Measurements from ENCODE around the gene KCNMA1.

KCNMA1 gene

DNA sequence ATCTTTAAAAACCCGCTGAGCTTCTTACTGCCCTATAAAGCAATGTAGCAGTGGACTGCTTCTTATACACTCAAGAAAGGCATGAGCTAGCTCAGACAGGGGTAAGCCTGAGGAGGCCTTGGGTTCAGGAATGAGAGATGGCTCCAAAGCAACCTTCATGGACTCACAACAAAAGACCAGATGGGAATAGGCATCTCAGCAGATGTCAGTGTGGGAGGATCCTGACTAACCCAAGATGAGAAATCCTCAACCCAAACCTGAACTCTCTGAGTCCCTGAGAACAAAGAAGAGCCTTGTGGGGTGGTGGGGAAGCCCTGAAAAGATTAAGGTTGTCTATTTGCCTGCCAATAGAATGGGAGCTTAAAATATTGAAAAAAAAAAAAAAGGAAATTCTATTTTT is 807.4 kb downstream of the KCNMA1 start:
- TF ChIP-seq FOXM1 (IDR thresholded peaks at IDR 0.05; ENCODE audit: borderline replicate concordance, low read depth) (no peak), TCF12 (IDR thresholded peaks at IDR 0.05; ENCODE audit: low read depth) (no peak), EGR1 (IDR thresholded peaks at IDR 0.05) (no peak), TEAD4 (IDR thresholded peaks at IDR 0.05) (no peak), TAF1 (IDR thresholded peaks at IDR 0.05; ENCODE audit: low read depth) (no peak), ZBTB7A (IDR thresholded peaks at IDR 0.05; ENCODE audit: low read depth) (no peak), CREB1 (IDR thresholded peaks at IDR 0.05; ENCODE audit: low read depth) (no peak), YY1 (IDR thresholded peaks at IDR 0.05; ENCODE audit: low read depth) (no peak), CEBPB (IDR thresholded peaks at IDR 0.05) (no peak), NFIC (IDR thresholded peaks at IDR 0.05) (no peak)
- TF ChIP-seq, protein P1, sequence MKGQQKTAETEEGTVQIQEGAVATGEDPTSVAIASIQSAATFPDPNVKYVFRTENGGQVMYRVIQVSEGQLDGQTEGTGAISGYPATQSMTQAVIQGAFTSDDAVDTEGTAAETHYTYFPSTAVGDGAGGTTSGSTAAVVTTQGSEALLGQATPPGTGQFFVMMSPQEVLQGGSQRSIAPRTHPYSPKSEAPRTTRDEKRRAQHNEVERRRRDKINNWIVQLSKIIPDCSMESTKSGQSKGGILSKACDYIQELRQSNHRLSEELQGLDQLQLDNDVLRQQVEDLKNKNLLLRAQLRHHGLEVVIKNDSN (IDR thresholded peaks at IDR 0.05) = no peak

DNA sequence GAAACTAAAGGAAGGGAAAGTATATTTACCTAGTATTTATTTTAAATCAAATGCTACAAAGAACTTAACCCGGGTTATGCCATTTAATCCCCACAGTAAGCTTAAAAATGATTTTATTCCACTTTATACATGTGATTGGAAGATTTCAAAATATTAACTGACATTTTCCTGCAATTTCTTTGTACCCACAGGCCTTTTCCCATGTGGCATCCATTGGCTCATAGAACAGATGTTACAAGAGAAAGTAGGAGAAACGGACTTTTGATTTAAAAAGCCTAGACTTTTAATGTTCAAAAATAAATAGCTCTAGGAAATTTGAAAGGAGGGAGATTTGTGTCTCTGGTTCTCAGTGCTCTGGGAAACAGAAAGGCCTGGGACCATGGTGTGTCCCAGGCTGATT is 807.9 kb downstream of the KCNMA1 start:
- TF ChIP-seq TCF12 (IDR thresholded peaks at IDR 0.05; ENCODE audit: low read depth) (no peak), RAD21 (IDR thresholded peaks at IDR 0.05; ENCODE audit: low read depth) (no peak), TEAD4 (IDR thresholded peaks at IDR 0.05) (no peak), FOXM1 (IDR thresholded peaks at IDR 0.05; ENCODE audit: borderline replicate concordance, low read depth) (no peak), CEBPB (IDR thresholded peaks at IDR 0.05) (no peak), NFIC (IDR thresholded peaks at IDR 0.05) (no peak), ZBTB7A (IDR thresholded peaks at IDR 0.05; ENCODE audit: low read depth) (no peak), EGR1 (IDR thresholded peaks at IDR 0.05) (no peak), TAF1 (IDR thresholded peaks at IDR 0.05; ENCODE audit: low read depth) (no peak), EP300 (IDR thresholded peaks at IDR 0.05; ENCODE audit: borderline replicate concordance) (no peak), YY1 (IDR thresholded peaks at IDR 0.05; ENCODE audit: low read depth) (no peak), CREB1 (IDR thresholded peaks at IDR 0.05; ENCODE audit: low read depth) (no peak)
- TF ChIP-seq, protein P2, sequence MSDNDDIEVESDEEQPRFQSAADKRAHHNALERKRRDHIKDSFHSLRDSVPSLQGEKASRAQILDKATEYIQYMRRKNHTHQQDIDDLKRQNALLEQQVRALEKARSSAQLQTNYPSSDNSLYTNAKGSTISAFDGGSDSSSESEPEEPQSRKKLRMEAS (IDR thresholded peaks at IDR 0.05) = no peak
- TF ChIP-seq, protein P3, sequence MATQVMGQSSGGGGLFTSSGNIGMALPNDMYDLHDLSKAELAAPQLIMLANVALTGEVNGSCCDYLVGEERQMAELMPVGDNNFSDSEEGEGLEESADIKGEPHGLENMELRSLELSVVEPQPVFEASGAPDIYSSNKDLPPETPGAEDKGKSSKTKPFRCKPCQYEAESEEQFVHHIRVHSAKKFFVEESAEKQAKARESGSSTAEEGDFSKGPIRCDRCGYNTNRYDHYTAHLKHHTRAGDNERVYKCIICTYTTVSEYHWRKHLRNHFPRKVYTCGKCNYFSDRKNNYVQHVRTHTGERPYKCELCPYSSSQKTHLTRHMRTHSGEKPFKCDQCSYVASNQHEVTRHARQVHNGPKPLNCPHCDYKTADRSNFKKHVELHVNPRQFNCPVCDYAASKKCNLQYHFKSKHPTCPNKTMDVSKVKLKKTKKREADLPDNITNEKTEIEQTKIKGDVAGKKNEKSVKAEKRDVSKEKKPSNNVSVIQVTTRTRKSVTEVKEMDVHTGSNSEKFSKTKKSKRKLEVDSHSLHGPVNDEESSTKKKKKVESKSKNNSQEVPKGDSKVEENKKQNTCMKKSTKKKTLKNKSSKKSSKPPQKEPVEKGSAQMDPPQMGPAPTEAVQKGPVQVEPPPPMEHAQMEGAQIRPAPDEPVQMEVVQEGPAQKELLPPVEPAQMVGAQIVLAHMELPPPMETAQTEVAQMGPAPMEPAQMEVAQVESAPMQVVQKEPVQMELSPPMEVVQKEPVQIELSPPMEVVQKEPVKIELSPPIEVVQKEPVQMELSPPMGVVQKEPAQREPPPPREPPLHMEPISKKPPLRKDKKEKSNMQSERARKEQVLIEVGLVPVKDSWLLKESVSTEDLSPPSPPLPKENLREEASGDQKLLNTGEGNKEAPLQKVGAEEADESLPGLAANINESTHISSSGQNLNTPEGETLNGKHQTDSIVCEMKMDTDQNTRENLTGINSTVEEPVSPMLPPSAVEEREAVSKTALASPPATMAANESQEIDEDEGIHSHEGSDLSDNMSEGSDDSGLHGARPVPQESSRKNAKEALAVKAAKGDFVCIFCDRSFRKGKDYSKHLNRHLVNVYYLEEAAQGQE (IDR thresholded peaks at IDR 0.05; ENCODE audit: low read depth) = no peak
- TF ChIP-seq, protein P1 (IDR thresholded peaks at IDR 0.05) = no peak

Data from Ishikawa (cell line).